Smooth muscle cell (in vitro differentiated cells): ENCODE results near the gene NRN1. TPM values are rescaled to one million over a fixed set of nuclear protein-coding genes. Genes with fewer than 3 reads are reported as not detected.

Source experiments
- DNase-seq: peaks from one replicate; lab custom pipeline; 2025; ENCODE audit not compliant: unreplicated experiment; lab: John Stamatoyannopoulos, UW
- H2AFZ ChIP-seq: fragments of 200-600 bp; sonication (generic); 2 replicates; pipeline ENCODE4 v1.6.0; 2016; ENCODE audit warnings: antibody characterized with exemption, low read depth, mild to moderate bottlenecking
- H3F3A ChIP-seq: fragments of 200-600 bp; sonication (generic); 2 replicates; pipeline ENCODE4 v1.6.0; 2017; ENCODE audit warnings: antibody characterized with exemption, low read depth
- H3K27ac ChIP-seq: fragments of 200-600 bp; sonication (generic); 2 replicates; pipeline ENCODE4 v1.5.1; 2016; ENCODE audit warnings: low read depth, mild to moderate bottlenecking
- H3K27me3 ChIP-seq: fragments of 200-600 bp; sonication (generic); 2 replicates; pipeline ENCODE4 v1.6.1; 2016; ENCODE audit warnings: low read depth, mild to moderate bottlenecking
- H3K36me3 ChIP-seq: fragments of 200-600 bp; sonication (generic); 2 replicates; pipeline ENCODE4 v1.5.1; 2016; ENCODE audit warnings: low read depth
- H3K4me1 ChIP-seq: fragments of 200-600 bp; sonication (generic); 2 replicates; pipeline ENCODE4 v1.5.1; 2016; ENCODE audit warnings: low read depth
- H3K4me2 ChIP-seq: fragments of 200-600 bp; sonication (generic); 2 replicates; pipeline ENCODE4 v1.6.0; 2016; ENCODE audit warnings: mild to moderate bottlenecking
- H3K4me3 ChIP-seq: fragments of 200-600 bp; sonication (generic); 2 replicates; pipeline ENCODE4 v1.5.1; 2016; ENCODE audit warnings: mild to moderate bottlenecking
- H3K79me2 ChIP-seq: fragments of 200-600 bp; sonication (generic); 2 replicates; pipeline ENCODE4 v1.6.0; 2016; ENCODE audit warnings: low read depth, mild to moderate bottlenecking
- H3K9ac ChIP-seq: fragments of 200-600 bp; sonication (generic); 2 replicates; pipeline ENCODE4 v1.6.0; 2016; ENCODE audit warnings: low read depth
- H3K9me3 ChIP-seq: fragments of 200-600 bp; sonication (generic); replicated peaks from 2 replicates; pipeline ENCODE4 v1.5.1; 2016; ENCODE audit warnings: low read depth
- H4K20me1 ChIP-seq: fragments of 200-600 bp; sonication (generic); 2 replicates; pipeline ENCODE4 v1.6.0; 2016; ENCODE audit warnings: low read depth
- WGBS: methylation state at CpG from one replicate; pipeline ENCODE4 v1.1.7; 2016; ENCODE audit warnings: low lambda C conversion rate; 5-methylcytosine and 5-hydroxymethylcytosine counted together
- polyA plus RNA-seq: library from polyadenylated mRNA; unstranded; fragments of >200 nt; fragmentation: Nextera tagmentation; extraction: Ambion mirVana; gene quantifications from 2 replicates; pipeline ENCODE4 v1.2.1, GENCODE V29; 2016
- total RNA-seq: library from RNA; depleted of rRNA; stranded (reverse); fragments of >200 nt; gene quantifications from 2 replicates; pipeline ENCODE4 v1.2.3, GENCODE V29; 2014
- TF ChIP-seq, protein P1 (sequence below): fragments of 200-600 bp; sonication (generic); IDR thresholded peaks from 2 replicates; pipeline ENCODE4 v1.5.1; 2017; ENCODE audit warnings: borderline replicate concordance, mild to moderate bottlenecking, antibody characterized with exemption; ENCODE audit not compliant: insufficient read depth, poor library complexity, severe bottlenecking

Gene NRN1
- total and polyA plus RNA-seq, 2 experiments from 2014 or later, result 0.27 TPM; not detected in 1

DNA sequence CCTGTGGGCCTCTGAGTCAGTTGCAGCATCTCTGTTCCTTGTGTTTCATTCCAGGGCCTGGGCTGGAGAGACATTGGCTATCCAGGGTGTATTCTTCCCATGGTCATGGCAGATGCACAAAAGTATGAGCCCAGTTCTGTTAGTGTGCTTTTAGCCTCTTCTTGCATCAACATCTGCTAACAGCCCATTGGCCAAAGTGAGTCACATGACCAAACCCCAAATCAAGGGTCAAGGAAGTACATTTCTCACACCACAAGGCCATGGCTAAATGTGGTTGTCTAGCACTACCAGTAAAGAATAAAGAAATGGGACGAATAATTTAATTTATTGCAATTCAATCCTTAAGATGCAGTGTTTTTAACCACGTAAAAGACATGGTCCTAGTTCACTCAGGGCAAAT lies 43.9 kb downstream of the NRN1 start:
- H3K9me3 ChIP-seq, result no peaks in the 10 kb centered on the region
- WGBS, result 91% methylated on average over 2 of the region's 2 CpGs
- no peak overlapping the region for H3K4me3 ChIP-seq
- H3K27me3 ChIP-seq, result peaks cover 9% of the 10 kb centered on the region
- TF ChIP-seq, protein P1, sequence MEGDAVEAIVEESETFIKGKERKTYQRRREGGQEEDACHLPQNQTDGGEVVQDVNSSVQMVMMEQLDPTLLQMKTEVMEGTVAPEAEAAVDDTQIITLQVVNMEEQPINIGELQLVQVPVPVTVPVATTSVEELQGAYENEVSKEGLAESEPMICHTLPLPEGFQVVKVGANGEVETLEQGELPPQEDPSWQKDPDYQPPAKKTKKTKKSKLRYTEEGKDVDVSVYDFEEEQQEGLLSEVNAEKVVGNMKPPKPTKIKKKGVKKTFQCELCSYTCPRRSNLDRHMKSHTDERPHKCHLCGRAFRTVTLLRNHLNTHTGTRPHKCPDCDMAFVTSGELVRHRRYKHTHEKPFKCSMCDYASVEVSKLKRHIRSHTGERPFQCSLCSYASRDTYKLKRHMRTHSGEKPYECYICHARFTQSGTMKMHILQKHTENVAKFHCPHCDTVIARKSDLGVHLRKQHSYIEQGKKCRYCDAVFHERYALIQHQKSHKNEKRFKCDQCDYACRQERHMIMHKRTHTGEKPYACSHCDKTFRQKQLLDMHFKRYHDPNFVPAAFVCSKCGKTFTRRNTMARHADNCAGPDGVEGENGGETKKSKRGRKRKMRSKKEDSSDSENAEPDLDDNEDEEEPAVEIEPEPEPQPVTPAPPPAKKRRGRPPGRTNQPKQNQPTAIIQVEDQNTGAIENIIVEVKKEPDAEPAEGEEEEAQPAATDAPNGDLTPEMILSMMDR, result no peak
- H4K20me1 ChIP-seq, result no peaks in the 10 kb centered on the region
- no peak overlapping the region for H3K27ac ChIP-seq
- DNase-seq, result no peak
- no peak overlapping the region for H3K9ac ChIP-seq
- no peaks in the 10 kb centered on the region for H3K79me2 ChIP-seq
- no peaks in the 10 kb centered on the region for H3K4me1 ChIP-seq
- H3K4me2 ChIP-seq, result no peak overlapping the region
- H3F3A ChIP-seq, result no peaks in the 10 kb centered on the region
- H3K36me3 ChIP-seq, result no peaks in the 10 kb centered on the region
- no peak overlapping the region for H2AFZ ChIP-seq

DNA sequence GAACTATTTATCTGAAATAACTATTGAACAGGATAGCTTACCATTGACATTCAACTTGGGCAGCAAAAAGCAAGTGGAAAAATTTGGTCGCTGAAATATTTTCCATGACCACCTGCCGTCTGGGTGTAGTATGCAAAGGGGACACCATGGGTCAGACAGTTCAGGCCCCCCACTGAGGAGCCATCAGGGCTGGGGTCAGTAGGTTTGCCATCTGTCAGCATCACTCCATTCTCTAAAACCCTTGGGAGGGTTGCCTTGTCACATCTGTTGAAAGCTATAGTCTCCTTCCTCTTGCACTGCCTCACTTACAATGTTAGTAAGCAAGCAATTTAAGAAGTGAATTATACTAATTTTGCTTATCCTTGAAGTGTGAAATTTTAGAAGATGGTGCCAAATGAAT lies 44.9 kb downstream of the NRN1 start:
- Histone ChIP-seq H3K27ac (no peak overlapping the region), H3K4me3 (no peak overlapping the region), H3K9ac (no peak overlapping the region), H3K9me3 (no peaks in the 10 kb centered on the region), H3K36me3 (no peaks in the 10 kb centered on the region), H3K4me1 (no peaks in the 10 kb centered on the region), H3K79me2 (no peaks in the 10 kb centered on the region), H4K20me1 (no peaks in the 10 kb centered on the region), H3K4me2 (no peak overlapping the region), H3K27me3 (peaks cover 9% of the 10 kb centered on the region), H2AFZ (no peak overlapping the region), H3F3A (no peaks in the 10 kb centered on the region)
- TF ChIP-seq, protein P1, result no peak
- WGBS, result 92% methylated on average over 2 of the region's 2 CpGs
- no peak for DNase-seq

GRCh38 chr6:5960456-5960855 lies 46.3 kb downstream of the NRN1 start:
- no peaks in the 10 kb centered on the region for H3K4me1 ChIP-seq
- no peak overlapping the region for H3K4me3 ChIP-seq
- no peak overlapping the region for H2AFZ ChIP-seq
- H3K9ac ChIP-seq, result no peak overlapping the region
- no peaks in the 10 kb centered on the region for H4K20me1 ChIP-seq
- no peak overlapping the region for H3K27ac ChIP-seq
- 91% methylated on average over 5 of the region's 5 CpGs for WGBS
- no peaks in the 10 kb centered on the region for H3K9me3 ChIP-seq
- no peaks in the 10 kb centered on the region for H3K79me2 ChIP-seq
- no peak overlapping the region for H3K4me2 ChIP-seq
- H3K27me3 ChIP-seq, result peaks cover 9% of the 10 kb centered on the region
- H3F3A ChIP-seq, result no peaks in the 10 kb centered on the region
- TF ChIP-seq, protein P1, result no peak
- H3K36me3 ChIP-seq, result no peaks in the 10 kb centered on the region
- DNase-seq, result no peak

DNA sequence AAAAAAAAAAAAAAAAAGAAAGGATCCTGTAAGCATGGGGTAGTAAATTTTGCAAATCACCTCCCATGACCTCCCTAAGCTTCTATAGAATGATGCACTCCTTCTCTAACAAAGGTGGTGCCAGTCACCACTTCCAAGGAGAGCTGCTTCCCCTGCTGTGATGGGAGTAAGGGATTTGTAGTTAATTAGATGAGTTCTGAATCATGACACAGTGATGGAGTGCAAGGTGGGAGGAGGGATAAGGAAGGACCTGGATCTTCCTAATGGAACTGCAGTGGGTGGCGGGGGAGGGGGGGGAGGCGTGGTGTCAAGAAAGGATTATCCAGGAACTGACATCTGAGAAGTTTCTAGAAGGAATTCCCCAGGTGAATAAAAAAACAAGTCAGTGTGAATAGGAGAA lies 47.8 kb downstream of the NRN1 start:
- Histone ChIP-seq H3K36me3 (no peaks in the 10 kb centered on the region), H3K9ac (no peak overlapping the region), H3K4me1 (no peaks in the 10 kb centered on the region), H3K27me3 (peaks cover 13% of the 10 kb centered on the region), H3K79me2 (no peaks in the 10 kb centered on the region), H3K27ac (no peak overlapping the region), H3K4me3 (no peak overlapping the region), H2AFZ (no peak overlapping the region), H3F3A (no peaks in the 10 kb centered on the region), H3K9me3 (no peaks in the 10 kb centered on the region), H3K4me2 (no peak overlapping the region), H4K20me1 (no peaks in the 10 kb centered on the region)
- TF ChIP-seq, protein P1, result no peak
- 68% methylated on average over 2 of the region's 2 CpGs for WGBS
- no peak for DNase-seq
